SJCRH30 (cell line): Measurements from ENCODE around the gene BRAF. TPM values are rescaled to one million over a fixed set of nuclear protein-coding genes. Genes with fewer than 3 reads are reported as not detected.
"Not testable (repeated sequence)": the region's sequence is repeated elsewhere in the genome, so short reads cannot be mapped to it uniquely, and the experiment has no call there.

ENCODE experiments used
- DNase-seq, 2 experiments: peaks; one replicate each; pipeline ENCODE4 v3.0.0-alpha.2; 2015 to 2020
- H3K27ac ChIP-seq: fragments of 250-450 bp; sonication (Bioruptor Pico); 2 replicates; pipeline ENCODE4 v1.5.1; 2020; ENCODE audit warnings: mild to moderate bottlenecking, moderate library complexity
- H3K27me3 ChIP-seq: fragments of 250-450 bp; sonication (Bioruptor Pico); 2 replicates; pipeline ENCODE4 v1.5.1; 2020; ENCODE audit warnings: mild to moderate bottlenecking, moderate library complexity
- H3K36me3 ChIP-seq: fragments of 250-450 bp; sonication (Bioruptor Pico); 2 replicates; pipeline ENCODE4 v1.5.1; 2020; ENCODE audit warnings: mild to moderate bottlenecking, moderate library complexity
- H3K4me1 ChIP-seq: fragments of 250-450 bp; sonication (Bioruptor Pico); 2 replicates; pipeline ENCODE4 v1.5.1; 2020; ENCODE audit warnings: mild to moderate bottlenecking, moderate library complexity
- H3K4me3 ChIP-seq: fragments of 250-450 bp; sonication (Bioruptor Pico); 2 replicates; pipeline ENCODE4 v1.5.1; 2020; ENCODE audit warnings: mild to moderate bottlenecking, moderate library complexity
- H3K9me3 ChIP-seq: fragments of 250-450 bp; sonication (Bioruptor Pico); replicated peaks from 2 replicates; pipeline ENCODE4 v1.5.1; 2020; ENCODE audit warnings: mild to moderate bottlenecking, moderate library complexity
- total RNA-seq: library from RNA; depleted of rRNA; stranded (reverse); fragments of >200 nt; shearing (Covaris generic); gene quantifications from 2 replicates; pipeline ENCODE4 v1.2.3, GENCODE V29; 2014

The BRAF gene
- total RNA-seq, 1 experiment from 2014 or later = 26.2 TPM

GRCh38 chr7:140745266-140746058 lies 179.3 kb downstream of the BRAF start:
- Histone ChIP-seq H3K4me1 (no peaks in the 10 kb centered on the region), H3K4me3 (no peak overlapping the region), H3K27me3 (no peaks in the 10 kb centered on the region), H3K9me3 (no peaks in the 10 kb centered on the region), H3K27ac (no peak overlapping the region), H3K36me3 (peaks cover 17% of the 10 kb centered on the region)
- no peak for DNase-seq

- H3K9me3 ChIP-seq = no peaks in the 10 kb centered on the region
- no peaks in the 10 kb centered on the region for H3K27me3 ChIP-seq
- H3K4me3 ChIP-seq = no peak overlapping the region
- H3K27ac ChIP-seq = no peak overlapping the region
- H3K4me1 ChIP-seq = no peaks in the 10 kb centered on the region
- H3K36me3 ChIP-seq = peaks cover 24% of the 10 kb centered on the region
- no peak for DNase-seq
Measured at GRCh38 chr7:140744005-140744404, 180.7 kb downstream of the BRAF start.

GRCh38 chr7:140743255-140743654 lies 181.5 kb downstream of the BRAF start:
- H3K27ac ChIP-seq, H3K9me3 ChIP-seq, H3K27me3 ChIP-seq, H3K4me1 ChIP-seq, H3K4me3 ChIP-seq, DNase-seq: not testable (repeated sequence)
- peaks cover 31% of the 10 kb centered on the region for H3K36me3 ChIP-seq

- H3K9me3 ChIP-seq = no peaks in the 10 kb centered on the region
- no peaks in the 10 kb centered on the region for H3K27me3 ChIP-seq
- no peak overlapping the region for H3K27ac ChIP-seq
- peaks cover 24% of the 10 kb centered on the region for H3K36me3 ChIP-seq
- no peaks in the 10 kb centered on the region for H3K4me1 ChIP-seq
- DNase-seq = no peak
- no peak overlapping the region for H3K4me3 ChIP-seq
Measured at GRCh38 chr7:140738280-140738679, 186.4 kb downstream of the BRAF start.

GRCh38 chr7:140734729-140735128 lies 190.0 kb downstream of the BRAF start:
- H3K36me3 ChIP-seq = peaks cover 26% of the 10 kb centered on the region
- no peaks in the 10 kb centered on the region for H3K9me3 ChIP-seq
- H3K4me3 ChIP-seq = no peak overlapping the region
- no peaks in the 10 kb centered on the region for H3K4me1 ChIP-seq
- no peak for DNase-seq
- H3K27me3 ChIP-seq = no peaks in the 10 kb centered on the region
- H3K27ac ChIP-seq = no peak overlapping the region

GRCh38 chr7:140734096-140734495 lies 190.6 kb downstream of the BRAF start:
- Histone ChIP-seq H3K4me3 (no peak overlapping the region), H3K9me3 (no peaks in the 10 kb centered on the region), H3K36me3 (peaks cover 22% of the 10 kb centered on the region), H3K4me1 (no peaks in the 10 kb centered on the region), H3K27ac (no peak overlapping the region), H3K27me3 (no peaks in the 10 kb centered on the region)
- no peak for DNase-seq

GRCh38 chr7:140732416-140732815 lies 192.3 kb downstream of the BRAF start:
- no peaks in the 10 kb centered on the region for H3K27me3 ChIP-seq
- H3K4me3 ChIP-seq = no peak overlapping the region
- no peak overlapping the region for H3K27ac ChIP-seq
- H3K9me3 ChIP-seq = no peaks in the 10 kb centered on the region
- H3K36me3 ChIP-seq = peaks cover 13% of the 10 kb centered on the region
- H3K4me1 ChIP-seq = no peaks in the 10 kb centered on the region
- no peak for DNase-seq

- no peak overlapping the region for H3K4me3 ChIP-seq
Measured at GRCh38 chr7:140726281-140726680, 198.4 kb downstream of the BRAF start.

GRCh38 chr7:140724706-140725105 lies 200.0 kb downstream of the BRAF start:
- H3K9me3 ChIP-seq = no peaks in the 10 kb centered on the region
- no peak for DNase-seq
- H3K4me1 ChIP-seq = no peaks in the 10 kb centered on the region
- H3K36me3 ChIP-seq = peaks cover under 1% of the 10 kb centered on the region
- H3K4me3 ChIP-seq = no peak overlapping the region
- no peak overlapping the region for H3K27ac ChIP-seq
- H3K27me3 ChIP-seq = no peaks in the 10 kb centered on the region

More at GRCh38 chr7:140726281-140726680, 198.4 kb downstream of the BRAF start:
- Histone ChIP-seq H3K27me3 (no peaks in the 10 kb centered on the region), H3K4me1 (no peaks in the 10 kb centered on the region), H3K36me3 (peaks cover 7% of the 10 kb centered on the region), H3K9me3 (no peaks in the 10 kb centered on the region), H3K27ac (no peak overlapping the region)
- peak in 1 of 2 experiments; percentile 24 for DNase-seq

GRCh38 chr7:140723574-140723973 lies 201.2 kb downstream of the BRAF start:
- H3K4me1 ChIP-seq = no peaks in the 10 kb centered on the region
- no peaks in the 10 kb centered on the region; the same call in 1 of the 2 replicates for H3K36me3 ChIP-seq
- no peak overlapping the region for H3K27ac ChIP-seq
- H3K27me3 ChIP-seq = no peaks in the 10 kb centered on the region
- DNase-seq = no peak
- no peaks in the 10 kb centered on the region for H3K9me3 ChIP-seq
- no peak overlapping the region for H3K4me3 ChIP-seq

GRCh38 chr7:140723006-140723405 lies 201.7 kb downstream of the BRAF start:
- DNase-seq = no peak
- Histone ChIP-seq H3K4me1 (no peaks in the 10 kb centered on the region), H3K36me3 (no peaks in the 10 kb centered on the region; the same call in 1 of the 2 replicates), H3K9me3 (no peaks in the 10 kb centered on the region), H3K27ac (no peak overlapping the region), H3K27me3 (no peaks in the 10 kb centered on the region), H3K4me3 (no peak overlapping the region)

- Histone ChIP-seq H3K27me3 (no peaks in the 10 kb centered on the region), H3K4me3 (no peak overlapping the region), H3K27ac (no peak overlapping the region), H3K9me3 (no peaks in the 10 kb centered on the region), H3K36me3 (no peaks in the 10 kb centered on the region; the same call in 1 of the 2 replicates), H3K4me1 (no peaks in the 10 kb centered on the region)
- no peak for DNase-seq
Measured at GRCh38 chr7:140722254-140722653, 202.5 kb downstream of the BRAF start.

- DNase-seq = no peak
- Histone ChIP-seq H3K36me3 (no peaks in the 10 kb centered on the region; the same call in none of the 2 replicates), H3K27ac (no peak overlapping the region), H3K4me3 (no peak overlapping the region), H3K9me3 (no peaks in the 10 kb centered on the region), H3K4me1 (no peaks in the 10 kb centered on the region), H3K27me3 (no peaks in the 10 kb centered on the region)
Measured at GRCh38 chr7:140719721-140720120, 205.0 kb downstream of the BRAF start.

GRCh38 chr7:140714331-140715040 lies 210.2 kb downstream of the BRAF start:
- Histone ChIP-seq H3K36me3 (no peaks in the 10 kb centered on the region; the same call in 1 of the 2 replicates), H3K4me3 (no peak overlapping the region), H3K27me3 (no peaks in the 10 kb centered on the region), H3K27ac (no peak overlapping the region), H3K4me1 (no peaks in the 10 kb centered on the region), H3K9me3 (peaks cover 3% of the 10 kb centered on the region; the same call in 1 of the 2 replicates)
- DNase-seq = no peak

- H3K27me3 ChIP-seq, H3K4me1 ChIP-seq, DNase-seq, H3K4me3 ChIP-seq, H3K36me3 ChIP-seq, H3K9me3 ChIP-seq, H3K27ac ChIP-seq: not testable (repeated sequence)
Measured at GRCh38 chr7:140712392-140712791, 212.3 kb downstream of the BRAF start.
